Measurements from ENCODE around the gene TTL.

GRCh38 chr2:112491946-112492345 lies 10.0 kb downstream of the TTL start:
- TF ChIP-seq CTCF (IDR thresholded peaks at IDR 0.05) = no peak
- no peak for TF ChIP-seq POLR2AphosphoS5 (IDR thresholded peaks at IDR 0.05; ENCODE audit: low read depth, low read length)
- TF ChIP-seq RFX5 (IDR thresholded peaks at IDR 0.05; ENCODE audit: low read length) = no peak
- TF ChIP-seq TAF1 (IDR thresholded peaks at IDR 0.05; ENCODE audit: borderline replicate concordance, low read depth, low read length) = no peak

Data from SK-N-SH (cell line).